Smooth muscle cell (in vitro differentiated cells): ENCODE results near the gene EPB41L3. TPM values are rescaled to one million over a fixed set of nuclear protein-coding genes. Genes with fewer than 3 reads are reported as not detected.

Source experiments
- DNase-seq: peaks from one replicate; lab custom pipeline; 2025; ENCODE audit not compliant: unreplicated experiment; lab: John Stamatoyannopoulos, UW
- H2AFZ ChIP-seq: fragments of 200-600 bp; sonication (generic); 2 replicates; pipeline ENCODE4 v1.6.0; 2016; ENCODE audit warnings: antibody characterized with exemption, low read depth, mild to moderate bottlenecking
- H3F3A ChIP-seq: fragments of 200-600 bp; sonication (generic); 2 replicates; pipeline ENCODE4 v1.6.0; 2017; ENCODE audit warnings: antibody characterized with exemption, low read depth
- H3K27ac ChIP-seq: fragments of 200-600 bp; sonication (generic); 2 replicates; pipeline ENCODE4 v1.5.1; 2016; ENCODE audit warnings: low read depth, mild to moderate bottlenecking
- H3K27me3 ChIP-seq: fragments of 200-600 bp; sonication (generic); 2 replicates; pipeline ENCODE4 v1.6.1; 2016; ENCODE audit warnings: low read depth, mild to moderate bottlenecking
- H3K36me3 ChIP-seq: fragments of 200-600 bp; sonication (generic); 2 replicates; pipeline ENCODE4 v1.5.1; 2016; ENCODE audit warnings: low read depth
- H3K4me1 ChIP-seq: fragments of 200-600 bp; sonication (generic); 2 replicates; pipeline ENCODE4 v1.5.1; 2016; ENCODE audit warnings: low read depth
- H3K4me2 ChIP-seq: fragments of 200-600 bp; sonication (generic); 2 replicates; pipeline ENCODE4 v1.6.0; 2016; ENCODE audit warnings: mild to moderate bottlenecking
- H3K4me3 ChIP-seq: fragments of 200-600 bp; sonication (generic); 2 replicates; pipeline ENCODE4 v1.5.1; 2016; ENCODE audit warnings: mild to moderate bottlenecking
- H3K79me2 ChIP-seq: fragments of 200-600 bp; sonication (generic); 2 replicates; pipeline ENCODE4 v1.6.0; 2016; ENCODE audit warnings: low read depth, mild to moderate bottlenecking
- H3K9ac ChIP-seq: fragments of 200-600 bp; sonication (generic); 2 replicates; pipeline ENCODE4 v1.6.0; 2016; ENCODE audit warnings: low read depth
- H3K9me3 ChIP-seq: fragments of 200-600 bp; sonication (generic); replicated peaks from 2 replicates; pipeline ENCODE4 v1.5.1; 2016; ENCODE audit warnings: low read depth
- H4K20me1 ChIP-seq: fragments of 200-600 bp; sonication (generic); 2 replicates; pipeline ENCODE4 v1.6.0; 2016; ENCODE audit warnings: low read depth
- CTCF ChIP-seq: fragments of 200-600 bp; sonication (generic); IDR thresholded peaks from 2 replicates; pipeline ENCODE4 v1.5.1; 2017; ENCODE audit warnings: borderline replicate concordance, mild to moderate bottlenecking, antibody characterized with exemption; ENCODE audit not compliant: insufficient read depth, poor library complexity, severe bottlenecking
- WGBS: methylation state at CpG from one replicate; pipeline ENCODE4 v1.1.7; 2016; ENCODE audit warnings: low lambda C conversion rate; 5-methylcytosine and 5-hydroxymethylcytosine counted together
- polyA plus RNA-seq: library from polyadenylated mRNA; unstranded; fragments of >200 nt; fragmentation: Nextera tagmentation; extraction: Ambion mirVana; gene quantifications from 2 replicates; pipeline ENCODE4 v1.2.1, GENCODE V29; 2016
- total RNA-seq: library from RNA; depleted of rRNA; stranded (reverse); fragments of >200 nt; gene quantifications from 2 replicates; pipeline ENCODE4 v1.2.3, GENCODE V29; 2014

Gene EPB41L3
- total and polyA plus RNA-seq, 2 experiments from 2014 or later = 11.5 to 26.9 TPM

GRCh38 chr18:5456577-5457461 lies 87.0 kb downstream of the EPB41L3 start:
- peak overlapping the region; percentile 71 for H3K4me2 ChIP-seq
- peak overlapping the region; percentile 7 for H3K4me3 ChIP-seq
- peak; percentile 38 for TF ChIP-seq CTCF

GRCh38 chr18:5455674-5456073 lies 88.1 kb downstream of the EPB41L3 start:
- peaks cover 3% of the 10 kb centered on the region for H3K27me3 ChIP-seq
- H3K4me2 ChIP-seq = no peak overlapping the region
- H3K4me3 ChIP-seq = no peak overlapping the region
- 91% methylated on average over 7 of the region's 7 CpGs for WGBS
- no peaks in the 10 kb centered on the region for H4K20me1 ChIP-seq
- H3K36me3 ChIP-seq = no peaks in the 10 kb centered on the region
- no peak overlapping the region for H2AFZ ChIP-seq
- H3K9me3 ChIP-seq = no peaks in the 10 kb centered on the region
- DNase-seq = no peak
- no peak for TF ChIP-seq CTCF
- no peak overlapping the region for H3K27ac ChIP-seq
- H3K4me1 ChIP-seq = peaks cover 10% of the 10 kb centered on the region
- no peak overlapping the region for H3K9ac ChIP-seq
- H3F3A ChIP-seq = no peaks in the 10 kb centered on the region
- no peaks in the 10 kb centered on the region for H3K79me2 ChIP-seq

More at GRCh38 chr18:5456577-5457461, 87.0 kb downstream of the EPB41L3 start:
- Histone ChIP-seq H3K9me3 (no peaks in the 10 kb centered on the region), H3K27ac (no peak overlapping the region), H3K27me3 (peaks cover 3% of the 10 kb centered on the region), H2AFZ (no peak overlapping the region), H4K20me1 (no peaks in the 10 kb centered on the region), H3K36me3 (no peaks in the 10 kb centered on the region), H3K9ac (no peak overlapping the region), H3K4me1 (peaks cover 10% of the 10 kb centered on the region), H3K79me2 (no peaks in the 10 kb centered on the region), H3F3A (no peaks in the 10 kb centered on the region)
- no peak for DNase-seq
- 27% methylated on average over 15 of the region's 15 CpGs for WGBS

- Histone ChIP-seq H3K4me3 (no peak overlapping the region), H3K36me3 (no peaks in the 10 kb centered on the region), H3K79me2 (no peaks in the 10 kb centered on the region), H3K9ac (no peak overlapping the region), H3K4me1 (peaks cover 10% of the 10 kb centered on the region), H3K9me3 (no peaks in the 10 kb centered on the region), H3F3A (no peaks in the 10 kb centered on the region), H3K4me2 (no peak overlapping the region), H3K27ac (no peak overlapping the region), H3K27me3 (no peaks in the 10 kb centered on the region), H4K20me1 (no peaks in the 10 kb centered on the region), H2AFZ (no peak overlapping the region)
- no peak for DNase-seq
- 92% methylated on average over 2 of the region's 2 CpGs for WGBS
- no peak for TF ChIP-seq CTCF
Measured at GRCh38 chr18:5452943-5453443, 90.8 kb downstream of the EPB41L3 start.
